SK-N-SH (cell line): Measurements from ENCODE around the gene PUM1. TPM values are rescaled to one million over a fixed set of nuclear protein-coding genes. Genes with fewer than 3 reads are reported as not detected.

Experiments used
- CTCF ChIA-PET: fragments of 300-600, 350-600 bp; formaldehyde crosslinking; extraction: SDS; loops from one replicate; lab custom pipeline; 2021; lab: Yijun Ruan, JAX
- POLR2A ChIA-PET: fragments of 350-600 bp; sonication (Branson Sonifier 250); formaldehyde crosslinking; extraction: SDS; loops from one replicate; lab custom pipeline; 2020; ENCODE audit warnings: antibody characterized with exemption, inconsistent platforms; lab: Yijun Ruan, JAX
- DNase-seq: peaks from one replicate; pipeline ENCODE4 v3.0.0; 2012
- H2AFZ ChIP-seq: fragments of 200-600 bp; sonication (generic); 2 replicates; pipeline ENCODE4 v1.8.1; 2016; ENCODE audit warnings: antibody characterized with exemption, mild to moderate bottlenecking, low read depth
- H3F3A ChIP-seq: fragments of 200-600 bp; sonication (generic); replicated peaks from 2 replicates; pipeline ENCODE3; 2016; ENCODE audit warnings: antibody characterized with exemption, mild to moderate bottlenecking; ENCODE audit not compliant: insufficient read depth
- H3K27ac ChIP-seq, 2 experiments: fragments of 200-500 bp in 1 of 2; fragments of 200-600 bp in 1 of 2; sonication (Bioruptor generic) in 1 of 2; sonication (generic), shearing (Covaris generic) in 1 of 2; 2 replicates each; pipeline versions ENCODE4 v1.5.1 to v1.6.1; 2014 to 2016; ENCODE audit warnings: low read depth in 2 of 2, inconsistent platforms in 1 of 2, low read length in 1 of 2, mild to moderate bottlenecking in 1 of 2, mixed read lengths in 1 of 2
- H3K27me3 ChIP-seq: fragments of 200-600 bp; sonication (generic), shearing (Covaris generic); 2 replicates; pipeline ENCODE4 v1.6.1; 2016; ENCODE audit warnings: mixed run types; ENCODE audit not compliant: insufficient read depth
- H3K36me3 ChIP-seq, 2 experiments: fragments of 200-500 bp in 1 of 2; fragments of 200-600 bp in 1 of 2; sonication (Bioruptor generic) in 1 of 2; sonication (generic) in 1 of 2; replicated peaks in 1 of 2; 2 replicates each; pipeline versions ENCODE3 to v1.5.1; 2014 to 2016; ENCODE audit warnings: low read length in 1 of 2, mild to moderate bottlenecking in 1 of 2; ENCODE audit not compliant: insufficient read depth in 2 of 2, control insufficient read depth in 1 of 2
- H3K4me1 ChIP-seq, 2 experiments: fragments of 200-500 bp in 1 of 2; fragments of 200-600 bp in 1 of 2; sonication (Bioruptor generic) in 1 of 2; sonication (generic), shearing (Covaris generic) in 1 of 2; 2 replicates each; pipeline versions ENCODE4 v1.5.1 to v1.6.1; 2014 to 2016; ENCODE audit warnings: low read depth in 1 of 2, low read length in 1 of 2, mixed run types in 1 of 2; ENCODE audit not compliant: insufficient read depth in 2 of 2, control insufficient read depth in 1 of 2
- H3K4me2 ChIP-seq: fragments of 200-600 bp; sonication (generic), shearing (Covaris generic); 2 replicates; pipeline ENCODE4 v1.6.1; 2017; ENCODE audit warnings: mixed run types
- H3K4me3 ChIP-seq, 2 experiments: fragments of 200-500 bp in 1 of 2; fragments of 200-600 bp in 1 of 2; sonication (Bioruptor generic) in 1 of 2; sonication (generic), shearing (Covaris generic) in 1 of 2; 2 replicates each; pipeline versions ENCODE4 v1.5.1 to v1.8.1; 2014 to 2016; ENCODE audit warnings: low read depth in 2 of 2, inconsistent platforms in 1 of 2, low read length in 1 of 2, mild to moderate bottlenecking in 1 of 2, mixed read lengths in 1 of 2, moderate library complexity in 1 of 2
- H3K79me2 ChIP-seq: fragments of 200-600 bp; sonication (generic); 2 replicates; pipeline ENCODE4 v1.8.1; 2017; ENCODE audit warnings: mild to moderate bottlenecking; ENCODE audit not compliant: insufficient read depth
- H3K9ac ChIP-seq: fragments of 200-600 bp; sonication (generic); 2 replicates; pipeline ENCODE4 v1.6.1; 2017; ENCODE audit warnings: mixed run types
- H3K9me2 ChIP-seq: fragments of 200-600 bp; sonication (generic); 2 replicates; pipeline ENCODE4 v1.6.1; 2017; ENCODE audit warnings: mixed run types
- H3K9me3 ChIP-seq: fragments of 200-600 bp; sonication (generic); 2 replicates; pipeline ENCODE4 v1.6.1; 2017; ENCODE audit warnings: mixed run types, mild to moderate bottlenecking, moderate library complexity
- H4K20me1 ChIP-seq: fragments of 200-600 bp; sonication (generic); 2 replicates; pipeline ENCODE4 v1.6.1; 2017; ENCODE audit warnings: mild to moderate bottlenecking, mixed run types; ENCODE audit not compliant: insufficient read depth
- EP300 ChIP-seq, 2 experiments: IDR thresholded peaks; 2 replicates each; pipeline versions ENCODE4 v1.4.0 to v1.6.1; 2012; ENCODE audit warnings: borderline replicate concordance in 1 of 2, low read depth in 1 of 2, low read length in 1 of 2
- EZH2phosphoT487 ChIP-seq: fragments of 200-600 bp; sonication (generic); IDR thresholded peaks from 2 replicates; pipeline ENCODE4 v1.6.1; 2017; ENCODE audit warnings: low read depth, mixed run types, mild to moderate bottlenecking, antibody characterized with exemption, moderate library complexity, borderline replicate concordance
- FOXJ3 ChIP-seq: sonication (generic); formaldehyde crosslinking; IDR thresholded peaks from 2 replicates; pipeline ENCODE4 v1.5.1; 2020; ENCODE audit warnings: mild to moderate bottlenecking, missing genetic modification reagents
- NFIC ChIP-seq: IDR thresholded peaks from 2 replicates; pipeline ENCODE4 v1.4.0; 2012; ENCODE audit warnings: borderline replicate concordance
- RAD21 ChIP-seq: IDR thresholded peaks from 2 replicates; pipeline ENCODE4 v1.6.1; 2012; ENCODE audit warnings: mild to moderate bottlenecking, low read length
- RFX5 ChIP-seq: IDR thresholded peaks from 2 replicates; pipeline ENCODE4 v1.6.1; 2012; ENCODE audit warnings: mild to moderate bottlenecking, improper control_type of control experiment, low read length
- TAF1 ChIP-seq: IDR thresholded peaks from 2 replicates; pipeline ENCODE4 v1.6.1; 2012; ENCODE audit warnings: low read depth, mild to moderate bottlenecking, low read length, moderate library complexity, borderline replicate concordance
- YY1 ChIP-seq: IDR thresholded peaks from 2 replicates; pipeline ENCODE4 v1.4.0; 2012; ENCODE audit warnings: low read depth, mild to moderate bottlenecking
- WGBS: methylation state at CpG from one replicate; pipeline ENCODE4 v1.1.6; 2017; ENCODE audit warnings: low lambda C conversion rate; 5-methylcytosine and 5-hydroxymethylcytosine counted together
- polyA plus RNA-seq, 3 experiments: library from polyadenylated mRNA; depleted of rRNA; stranded (reverse); fragments of >200 nt; gene quantifications; 2 replicates each; pipeline ENCODE4 v1.2.3, GENCODE V29; 2012
- TF ChIP-seq, protein P1 (sequence below): fragments of 150-350 bp; IDR thresholded peaks from 2 replicates; pipeline ENCODE4 v1.6.1; 2016; ENCODE audit warnings: mild to moderate bottlenecking, low read depth, low read length
- TF ChIP-seq, protein P2 (sequence below): fragments of 200-600 bp; sonication (generic); IDR thresholded peaks from 2 replicates; pipeline ENCODE4 v1.6.1; 2017; ENCODE audit warnings: antibody characterized with exemption, mild to moderate bottlenecking, moderate library complexity
- TF ChIP-seq, protein P3 (sequence below): IDR thresholded peaks from 2 replicates; pipeline ENCODE4 v1.4.0; 2012; ENCODE audit warnings: low read depth, borderline replicate concordance

The PUM1 gene
- polyA plus RNA-seq, 1 of the 3 experiments (the other 2 are of a cell fraction), result 66.7 TPM

DNA sequence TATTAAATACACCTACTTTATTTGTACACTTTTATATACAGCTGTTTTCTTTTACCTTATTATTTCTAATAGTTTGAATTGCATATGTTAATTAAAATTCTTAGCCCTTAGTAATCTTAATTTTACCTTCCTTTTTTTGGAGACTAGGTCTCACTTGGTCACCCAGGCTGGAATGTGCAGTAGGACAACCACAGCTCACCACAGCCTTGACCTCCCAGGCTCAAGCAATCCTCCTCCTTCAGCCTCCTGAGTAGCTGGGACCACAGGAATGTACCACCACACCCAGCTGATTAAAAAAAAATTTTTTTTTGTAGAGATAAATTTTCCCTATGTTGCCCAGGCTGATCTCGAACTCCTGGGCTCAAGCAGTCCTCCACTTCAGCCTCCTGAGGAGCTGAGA is 141.9 kb downstream of the PUM1 start (continued):
- TF ChIP-seq, protein P1, sequence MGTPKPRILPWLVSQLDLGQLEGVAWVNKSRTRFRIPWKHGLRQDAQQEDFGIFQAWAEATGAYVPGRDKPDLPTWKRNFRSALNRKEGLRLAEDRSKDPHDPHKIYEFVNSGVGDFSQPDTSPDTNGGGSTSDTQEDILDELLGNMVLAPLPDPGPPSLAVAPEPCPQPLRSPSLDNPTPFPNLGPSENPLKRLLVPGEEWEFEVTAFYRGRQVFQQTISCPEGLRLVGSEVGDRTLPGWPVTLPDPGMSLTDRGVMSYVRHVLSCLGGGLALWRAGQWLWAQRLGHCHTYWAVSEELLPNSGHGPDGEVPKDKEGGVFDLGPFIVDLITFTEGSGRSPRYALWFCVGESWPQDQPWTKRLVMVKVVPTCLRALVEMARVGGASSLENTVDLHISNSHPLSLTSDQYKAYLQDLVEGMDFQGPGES, result no peak
- no peak for TF ChIP-seq FOXJ3 (CRISPR knock-in tag)
- TF ChIP-seq, protein P2, sequence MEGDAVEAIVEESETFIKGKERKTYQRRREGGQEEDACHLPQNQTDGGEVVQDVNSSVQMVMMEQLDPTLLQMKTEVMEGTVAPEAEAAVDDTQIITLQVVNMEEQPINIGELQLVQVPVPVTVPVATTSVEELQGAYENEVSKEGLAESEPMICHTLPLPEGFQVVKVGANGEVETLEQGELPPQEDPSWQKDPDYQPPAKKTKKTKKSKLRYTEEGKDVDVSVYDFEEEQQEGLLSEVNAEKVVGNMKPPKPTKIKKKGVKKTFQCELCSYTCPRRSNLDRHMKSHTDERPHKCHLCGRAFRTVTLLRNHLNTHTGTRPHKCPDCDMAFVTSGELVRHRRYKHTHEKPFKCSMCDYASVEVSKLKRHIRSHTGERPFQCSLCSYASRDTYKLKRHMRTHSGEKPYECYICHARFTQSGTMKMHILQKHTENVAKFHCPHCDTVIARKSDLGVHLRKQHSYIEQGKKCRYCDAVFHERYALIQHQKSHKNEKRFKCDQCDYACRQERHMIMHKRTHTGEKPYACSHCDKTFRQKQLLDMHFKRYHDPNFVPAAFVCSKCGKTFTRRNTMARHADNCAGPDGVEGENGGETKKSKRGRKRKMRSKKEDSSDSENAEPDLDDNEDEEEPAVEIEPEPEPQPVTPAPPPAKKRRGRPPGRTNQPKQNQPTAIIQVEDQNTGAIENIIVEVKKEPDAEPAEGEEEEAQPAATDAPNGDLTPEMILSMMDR, result no peak

DNA sequence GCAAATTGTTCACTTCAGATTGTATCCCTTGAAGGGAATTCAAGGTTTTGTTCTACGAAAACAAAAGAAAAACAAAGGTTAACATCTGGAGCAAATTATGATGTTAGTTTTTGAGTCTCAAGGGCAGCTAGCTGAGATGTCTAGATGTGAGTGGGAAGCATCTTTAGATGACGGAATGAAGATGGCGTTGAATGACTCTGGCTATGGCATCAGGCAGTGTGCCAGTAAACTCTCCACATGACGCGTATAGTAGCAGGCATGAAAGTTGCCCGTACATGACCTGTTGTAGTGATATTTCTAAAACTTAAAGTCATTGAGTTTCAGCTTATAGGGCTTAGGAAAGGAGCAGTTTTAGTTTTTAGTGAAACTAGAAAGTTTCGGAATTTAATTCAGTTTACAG is 144.7 kb downstream of the PUM1 start:
- Histone ChIP-seq H3K9ac (no peak overlapping the region), H3K4me1 (peaks cover 6 to 12% of the 10 kb centered on the region in 2 experiments; a peak in 3 of 4 replicates), H4K20me1 (no peaks in the 10 kb centered on the region), H2AFZ (no peak overlapping the region), H3K4me2 (no peak overlapping the region), H3K9me2 (no peaks in the 10 kb centered on the region), H3K27me3 (no peaks in the 10 kb centered on the region), H3K36me3 (no peaks in the 10 kb centered on the region), H3K4me3 (no peak overlapping the region), H3K9me3 (no peaks in the 10 kb centered on the region), H3K27ac (no peak overlapping the region), H3K79me2 (no peaks in the 10 kb centered on the region), H3F3A (no peaks in the 10 kb centered on the region)
- 76% methylated on average over 7 of the region's 7 CpGs for WGBS
- no peak for DNase-seq
- ChIA-PET POLR2A (no interaction called here), CTCF (interaction anchor here (1.0 to 47.0 kb wide), 6 partner anchors 9 to 201 kb away, joined by 3 to 1422 read pairs (median 23); no protein-coding TSS in a partner anchor)
- TF ChIP-seq RFX5 (no peak), TAF1 (no peak), NFIC (no peak), EP300 (IDR thresholded peaks at IDR 0.05; ENCODE audit: borderline replicate concordance in 1 of 2, low read depth in 1 of 2, low read length in 1 of 2) (no peak), RAD21 (no peak), YY1 (no peak), EZH2phosphoT487 (no peak)
- TF ChIP-seq, protein P1, result no peak
- TF ChIP-seq, protein P3, sequence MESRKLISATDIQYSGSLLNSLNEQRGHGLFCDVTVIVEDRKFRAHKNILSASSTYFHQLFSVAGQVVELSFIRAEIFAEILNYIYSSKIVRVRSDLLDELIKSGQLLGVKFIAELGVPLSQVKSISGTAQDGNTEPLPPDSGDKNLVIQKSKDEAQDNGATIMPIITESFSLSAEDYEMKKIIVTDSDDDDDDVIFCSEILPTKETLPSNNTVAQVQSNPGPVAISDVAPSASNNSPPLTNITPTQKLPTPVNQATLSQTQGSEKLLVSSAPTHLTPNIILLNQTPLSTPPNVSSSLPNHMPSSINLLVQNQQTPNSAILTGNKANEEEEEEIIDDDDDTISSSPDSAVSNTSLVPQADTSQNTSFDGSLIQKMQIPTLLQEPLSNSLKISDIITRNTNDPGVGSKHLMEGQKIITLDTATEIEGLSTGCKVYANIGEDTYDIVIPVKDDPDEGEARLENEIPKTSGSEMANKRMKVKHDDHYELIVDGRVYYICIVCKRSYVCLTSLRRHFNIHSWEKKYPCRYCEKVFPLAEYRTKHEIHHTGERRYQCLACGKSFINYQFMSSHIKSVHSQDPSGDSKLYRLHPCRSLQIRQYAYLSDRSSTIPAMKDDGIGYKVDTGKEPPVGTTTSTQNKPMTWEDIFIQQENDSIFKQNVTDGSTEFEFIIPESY, result no peak
